Memory B cell (primary cell): ENCODE results near the gene TRIM33.
"Not testable (repeated sequence)": the region's sequence is repeated elsewhere in the genome, so short reads cannot be mapped to it uniquely, and the experiment has no call there.

Experiments
- ATAC-seq: fragments of 150-1000 bp; cut with Tn5 transposase; 2 replicates; pipeline ENCODE4 v1.10.0; 2021; ENCODE audit warnings: low read depth, mild to moderate bottlenecking, moderate library complexity
- DNase-seq, 2 donors: peaks; one replicate each; pipeline ENCODE4 v3.0.0; 2022; ENCODE audit warnings: low spot score in 2 of 2
- H3K27ac Mint-ChIP-seq: one replicate; pipeline ENCODE4 v1.8.0; 2022; ENCODE audit warnings: mild to moderate bottlenecking, moderate library complexity, mixed read lengths
- H3K27me3 Mint-ChIP-seq: one replicate; pipeline ENCODE4 v1.8.0; 2022; ENCODE audit warnings: mixed read lengths
- H3K36me3 Mint-ChIP-seq: one replicate; pipeline ENCODE4 v1.8.0; 2022; ENCODE audit warnings: mild to moderate bottlenecking, mixed read lengths
- H3K4me1 Mint-ChIP-seq: one replicate; pipeline ENCODE4 v1.8.0; 2022; ENCODE audit warnings: mixed read lengths
- H3K4me3 Mint-ChIP-seq: one replicate; pipeline ENCODE4 v1.8.0; 2022; ENCODE audit warnings: mild to moderate bottlenecking, moderate library complexity, mixed read lengths
- H3K9me3 Mint-ChIP-seq: one replicate; pipeline ENCODE4 v1.8.0; 2022; ENCODE audit warnings: mixed read lengths

TRIM33 gene

GRCh38 chr1:114441332-114441731, 69.7 kb downstream of the TRIM33 start:
- ATAC-seq (no peak), DNase-seq (no peak)
- Mint-ChIP-seq H3K27ac (no peak overlapping the region), H3K4me1 (no peaks in the 10 kb centered on the region), H3K36me3 (peaks cover 23% of the 10 kb centered on the region), H3K27me3 (no peaks in the 10 kb centered on the region), H3K9me3 (no peaks in the 10 kb centered on the region), H3K4me3 (no peak overlapping the region)

DNA sequence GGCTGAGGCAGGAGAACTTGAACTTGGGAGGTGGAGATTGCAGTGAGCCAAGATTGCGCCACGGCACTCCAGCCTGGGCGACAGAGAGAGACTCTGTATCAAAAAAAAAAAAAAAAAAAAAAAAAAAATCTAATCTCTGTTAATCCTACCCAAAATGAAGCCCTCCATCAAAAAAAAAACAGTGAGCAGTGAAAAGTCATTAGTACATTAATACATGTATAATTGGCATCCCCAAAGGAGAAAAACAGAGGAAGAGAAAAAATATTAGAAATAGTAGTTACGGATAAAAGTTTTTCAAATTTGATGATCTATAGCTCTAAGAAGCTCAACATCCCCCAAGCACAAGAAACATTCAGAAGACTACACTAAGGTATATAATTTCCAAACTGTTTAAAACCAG, 71.6 kb downstream of the TRIM33 start:
- Mint-ChIP-seq H3K4me3 (no peak overlapping the region), H3K36me3 (peaks cover 20% of the 10 kb centered on the region), H3K9me3 (no peaks in the 10 kb centered on the region), H3K27ac (no peak overlapping the region), H3K27me3 (no peaks in the 10 kb centered on the region), H3K4me1 (peaks cover 6% of the 10 kb centered on the region)
- ATAC-seq: no peak
- no peak for DNase-seq

DNA sequence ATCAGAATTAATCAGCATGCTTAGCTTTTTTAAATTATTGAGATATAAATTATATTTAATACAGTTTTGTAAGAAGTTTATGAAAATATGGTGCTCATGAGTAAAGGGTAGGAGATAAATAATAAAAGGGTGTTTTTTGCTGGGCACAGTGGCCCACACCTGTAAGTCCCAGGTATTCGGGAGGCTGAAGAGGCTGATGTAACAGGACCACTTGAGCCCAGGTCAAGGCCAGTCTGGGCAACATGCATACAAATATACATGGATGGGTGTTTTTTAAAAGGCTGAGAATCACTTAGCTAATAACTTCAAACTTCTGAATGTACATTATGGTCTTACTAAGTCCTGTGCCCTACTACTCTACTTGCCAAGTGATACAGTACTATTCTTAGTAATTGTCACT, 73.2 kb downstream of the TRIM33 start:
- Mint-ChIP-seq H3K36me3 (peaks cover 17% of the 10 kb centered on the region), H3K4me1 (peaks cover 6% of the 10 kb centered on the region), H3K9me3 (no peaks in the 10 kb centered on the region), H3K27ac (no peak overlapping the region), H3K4me3 (no peak overlapping the region), H3K27me3 (no peaks in the 10 kb centered on the region)
- no peak for ATAC-seq
- no peak for DNase-seq

DNA sequence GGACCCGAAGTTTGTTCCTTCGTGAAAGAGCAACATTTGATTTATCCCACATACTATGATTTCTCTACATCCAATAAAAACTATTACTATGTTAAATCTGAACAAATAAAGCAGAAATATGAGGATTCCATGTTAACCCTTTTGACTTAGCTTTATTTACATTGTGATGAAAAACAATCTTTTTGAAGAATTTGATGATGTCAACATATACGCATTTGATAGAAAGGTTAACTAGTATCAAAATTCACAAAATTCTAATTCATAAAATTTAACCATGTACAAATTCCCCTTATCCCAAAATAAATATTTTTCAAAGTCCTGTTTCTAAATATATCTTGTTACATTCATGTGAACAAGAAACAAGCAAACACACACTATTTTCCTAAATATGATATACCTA, 74.2 kb downstream of the TRIM33 start:
- peaks cover 6% of the 10 kb centered on the region for H3K4me1 Mint-ChIP-seq
- peaks cover 17% of the 10 kb centered on the region for H3K36me3 Mint-ChIP-seq
- H3K27me3 Mint-ChIP-seq: no peaks in the 10 kb centered on the region
- DNase-seq (no peak), ATAC-seq (no peak)
- no peaks in the 10 kb centered on the region for H3K9me3 Mint-ChIP-seq
- H3K4me3 Mint-ChIP-seq: no peak overlapping the region
- H3K27ac Mint-ChIP-seq: no peak overlapping the region

DNA sequence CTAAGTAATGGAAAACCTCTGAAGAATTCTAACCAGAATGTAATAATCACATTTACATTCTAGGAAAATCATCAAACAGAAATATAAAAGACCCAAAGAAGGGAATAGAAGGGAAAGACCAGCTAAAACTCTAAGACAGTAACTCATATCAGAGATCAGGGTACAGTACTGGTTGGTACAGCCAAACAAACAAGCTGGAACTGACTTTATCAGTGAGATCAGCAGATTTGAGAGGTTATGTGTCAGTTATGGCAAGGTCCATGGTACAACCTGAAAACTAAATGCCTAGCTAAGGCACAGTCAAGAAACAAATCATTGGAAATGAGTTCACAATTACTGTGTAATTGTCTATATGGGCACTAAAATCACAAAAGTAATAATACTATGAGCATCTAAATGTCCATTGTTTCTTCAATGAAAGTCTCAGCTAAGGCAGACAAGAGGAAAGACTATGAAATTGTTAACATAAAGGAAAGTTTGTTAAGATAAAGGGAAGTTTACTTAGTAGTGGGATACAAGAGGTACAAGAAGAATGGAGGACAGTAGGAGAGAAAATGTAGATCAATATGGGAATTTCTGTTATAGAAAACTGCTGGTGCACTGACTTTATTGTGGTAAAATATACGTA, 75.8 kb downstream of the TRIM33 start:
- ATAC-seq (no peak), DNase-seq (no peak)
- Mint-ChIP-seq H3K36me3 (peaks cover 12% of the 10 kb centered on the region), H3K27ac (no peak overlapping the region), H3K9me3 (no peaks in the 10 kb centered on the region), H3K27me3 (no peaks in the 10 kb centered on the region), H3K4me3 (no peak overlapping the region), H3K4me1 (peaks cover 6% of the 10 kb centered on the region)

DNA sequence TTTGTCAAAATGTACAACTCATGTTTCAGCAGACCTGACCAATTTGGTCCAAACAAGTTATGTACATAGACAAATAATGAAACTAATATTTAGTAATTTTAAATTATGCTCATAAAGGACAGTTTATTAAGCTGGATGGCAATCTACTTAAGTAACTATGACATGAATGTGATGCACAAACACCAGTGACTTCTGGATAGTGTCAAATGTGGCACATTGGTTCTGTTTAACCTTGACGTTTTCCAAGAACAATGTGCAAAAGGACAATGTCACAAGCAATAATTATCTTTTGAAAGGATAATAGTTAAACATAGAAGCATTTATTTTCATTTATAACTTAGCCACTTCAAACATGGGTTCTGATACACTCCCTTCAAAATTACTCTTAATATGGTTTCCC, 80.0 kb downstream of the TRIM33 start:
- peaks cover 10% of the 10 kb centered on the region for H3K36me3 Mint-ChIP-seq
- H3K4me1 Mint-ChIP-seq: peaks cover 6% of the 10 kb centered on the region
- no peaks in the 10 kb centered on the region for H3K27me3 Mint-ChIP-seq
- ATAC-seq (no peak), DNase-seq (no peak)
- H3K9me3 Mint-ChIP-seq: no peaks in the 10 kb centered on the region
- no peak overlapping the region for H3K4me3 Mint-ChIP-seq
- no peak overlapping the region for H3K27ac Mint-ChIP-seq

GRCh38 chr1:114428083-114428754, 82.8 kb downstream of the TRIM33 start:
- ATAC-seq (no peak), DNase-seq (no peak)
- H3K27me3 Mint-ChIP-seq: no peaks in the 10 kb centered on the region
- no peaks in the 10 kb centered on the region for H3K4me1 Mint-ChIP-seq
- peaks cover 22% of the 10 kb centered on the region for H3K36me3 Mint-ChIP-seq
- H3K9me3 Mint-ChIP-seq: no peaks in the 10 kb centered on the region
- H3K4me3 Mint-ChIP-seq: no peak overlapping the region
- H3K27ac Mint-ChIP-seq: no peak overlapping the region

GRCh38 chr1:114427612-114428011, 83.4 kb downstream of the TRIM33 start:
- Mint-ChIP-seq H3K27ac (no peak overlapping the region), H3K27me3 (no peaks in the 10 kb centered on the region), H3K4me1 (no peaks in the 10 kb centered on the region), H3K36me3 (peaks cover 21% of the 10 kb centered on the region), H3K9me3 (no peaks in the 10 kb centered on the region), H3K4me3 (no peak overlapping the region)
- DNase-seq (no peak), ATAC-seq (no peak)

GRCh38 chr1:114423455-114423854, 87.5 kb downstream of the TRIM33 start:
- DNase-seq (no peak), ATAC-seq (no peak)
- H3K4me1 Mint-ChIP-seq: no peaks in the 10 kb centered on the region
- H3K9me3 Mint-ChIP-seq: no peaks in the 10 kb centered on the region
- H3K27me3 Mint-ChIP-seq: no peaks in the 10 kb centered on the region
- no peak overlapping the region for H3K4me3 Mint-ChIP-seq
- no peak overlapping the region for H3K27ac Mint-ChIP-seq
- H3K36me3 Mint-ChIP-seq: peaks cover 47% of the 10 kb centered on the region

DNA sequence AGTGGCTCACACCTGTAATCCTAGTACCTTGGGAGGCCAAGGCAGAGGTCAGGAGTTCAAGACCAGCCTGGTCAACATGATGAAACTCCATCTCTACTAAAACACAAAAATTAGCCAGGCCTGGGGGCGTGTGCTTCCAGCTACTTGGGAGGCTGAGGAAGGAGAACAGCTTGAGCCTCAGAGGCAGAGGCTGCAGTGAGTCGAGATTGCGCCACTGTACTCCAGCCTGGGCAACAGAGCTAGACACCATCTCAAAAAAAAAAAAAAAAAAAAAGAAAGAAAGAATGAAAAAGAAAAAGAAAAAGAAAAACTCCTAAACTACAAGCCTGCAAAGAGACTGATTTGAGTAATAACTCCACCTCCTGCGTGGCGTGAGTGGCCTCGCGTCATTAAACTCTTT, 92.1 kb downstream of the TRIM33 start:
- ATAC-seq, DNase-seq, H3K27me3 Mint-ChIP-seq, H3K9me3 Mint-ChIP-seq, H3K27ac Mint-ChIP-seq, H3K4me3 Mint-ChIP-seq, H3K4me1 Mint-ChIP-seq: not testable (repeated sequence)
- peaks cover 53% of the 10 kb centered on the region for H3K36me3 Mint-ChIP-seq

- Mint-ChIP-seq H3K27ac (no peak overlapping the region), H3K4me3 (no peak overlapping the region), H3K9me3 (peaks cover 1% of the 10 kb centered on the region), H3K36me3 (peaks cover 44% of the 10 kb centered on the region), H3K27me3 (no peaks in the 10 kb centered on the region), H3K4me1 (no peaks in the 10 kb centered on the region)
- DNase-seq (no peak), ATAC-seq (no peak)
These were observed 113.4 kb downstream of the TRIM33 start for GRCh38 chr1:114397601-114398000.

DNA sequence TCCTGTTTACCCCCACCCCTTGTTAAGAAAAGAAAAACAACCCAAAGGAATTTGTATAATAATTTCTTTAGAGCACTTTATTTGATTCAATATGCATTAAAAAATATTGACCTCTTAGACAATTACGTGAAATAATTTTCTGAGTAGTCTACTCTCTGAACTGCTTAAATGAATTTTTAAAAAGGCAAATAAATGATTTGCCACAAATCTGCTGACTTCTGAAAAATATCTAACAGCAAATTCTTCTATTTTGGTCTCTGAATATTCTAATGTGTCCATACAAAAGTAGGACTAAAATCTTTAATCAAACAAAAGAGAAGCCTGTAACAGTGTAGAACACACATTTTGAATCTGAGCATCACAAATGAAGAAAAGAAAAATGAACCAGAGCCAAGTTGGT, 115.1 kb downstream of the TRIM33 start:
- DNase-seq: no peak
- Mint-ChIP-seq H3K4me3 (no peak overlapping the region), H3K4me1 (no peaks in the 10 kb centered on the region), H3K27ac (no peak overlapping the region), H3K36me3 (peaks cover 41% of the 10 kb centered on the region), H3K27me3 (no peaks in the 10 kb centered on the region), H3K9me3 (peaks cover 3% of the 10 kb centered on the region)
- no peak for ATAC-seq

GRCh38 chr1:114390960-114391359, 120.0 kb downstream of the TRIM33 start:
- no peaks in the 10 kb centered on the region for H3K27me3 Mint-ChIP-seq
- no peaks in the 10 kb centered on the region for H3K4me1 Mint-ChIP-seq
- no peak overlapping the region for H3K4me3 Mint-ChIP-seq
- ATAC-seq (no peak), DNase-seq (no peak)
- H3K27ac Mint-ChIP-seq: no peak overlapping the region
- H3K9me3 Mint-ChIP-seq: peaks cover 14% of the 10 kb centered on the region
- H3K36me3 Mint-ChIP-seq: peaks cover 19% of the 10 kb centered on the region

- DNase-seq: no peak
- Mint-ChIP-seq H3K9me3 (peaks cover 16% of the 10 kb centered on the region), H3K4me1 (no peaks in the 10 kb centered on the region), H3K4me3 (no peak overlapping the region), H3K27me3 (no peaks in the 10 kb centered on the region), H3K36me3 (peaks cover 19% of the 10 kb centered on the region), H3K27ac (no peak overlapping the region)
- ATAC-seq: no peak
These were observed 120.6 kb downstream of the TRIM33 start for GRCh38 chr1:114390361-114390760.

DNA sequence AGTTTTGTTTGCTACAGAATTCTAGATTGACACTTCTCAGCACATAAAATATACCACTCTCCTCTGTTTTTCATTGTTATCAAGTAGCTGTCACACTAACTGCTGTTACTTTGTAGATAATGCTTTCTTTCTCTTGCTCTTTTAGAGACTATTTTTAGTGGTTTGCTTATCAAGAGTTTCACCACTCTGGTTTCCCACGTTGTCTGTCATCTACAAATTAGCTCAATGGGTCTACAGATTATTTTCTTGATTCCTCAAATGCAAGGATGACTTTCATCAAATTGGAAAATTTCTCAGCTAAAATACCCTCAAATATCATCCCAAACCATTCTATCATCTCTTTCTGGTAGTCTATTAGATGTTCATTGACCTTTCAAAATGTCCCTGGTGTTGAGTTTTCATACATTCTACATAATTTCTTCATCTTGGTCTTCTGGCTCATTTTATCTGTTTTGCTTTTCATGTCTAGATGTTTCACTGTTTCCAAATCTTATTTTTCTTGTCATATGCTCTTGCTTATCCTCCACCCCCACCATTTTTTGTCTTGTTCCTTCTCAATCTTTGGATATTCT, 122.5 kb downstream of the TRIM33 start:
- DNase-seq (no peak), ATAC-seq (no peak)
- Mint-ChIP-seq H3K4me3 (no peak overlapping the region), H3K4me1 (no peaks in the 10 kb centered on the region), H3K27me3 (no peaks in the 10 kb centered on the region), H3K9me3 (peaks cover 22% of the 10 kb centered on the region), H3K36me3 (peaks cover 12% of the 10 kb centered on the region), H3K27ac (no peak overlapping the region)
